ENCODE measurements around the gene NANS.
"Not testable (repeated sequence)": the region's sequence is repeated elsewhere in the genome, so short reads cannot be mapped to it uniquely, and the experiment has no call there.

NANS gene

DNA sequence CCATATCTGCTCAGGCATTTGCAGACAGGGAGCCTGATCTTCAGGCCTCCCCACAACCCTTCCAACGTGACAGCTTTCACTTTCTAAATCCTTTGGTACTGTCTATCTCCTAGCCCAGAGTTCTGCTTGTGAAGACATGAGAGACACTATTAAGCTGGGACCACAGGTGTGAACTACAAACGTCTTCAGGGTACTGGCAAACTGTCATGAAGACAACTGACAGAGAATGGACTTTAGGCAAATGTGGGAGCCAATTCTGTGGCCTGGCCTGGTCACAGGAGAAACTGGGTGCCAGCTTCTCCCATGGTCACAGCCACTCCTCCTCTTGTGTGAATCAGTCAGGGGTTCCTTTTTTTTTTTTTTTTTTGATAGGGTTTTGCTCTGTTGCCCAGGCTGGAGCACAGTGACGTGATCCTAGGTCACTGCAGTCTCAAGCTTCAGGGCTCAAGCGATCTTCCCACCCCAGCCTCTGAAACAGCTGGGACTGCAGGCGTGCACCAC is 52.0 kb downstream of the NANS start:
- Histone ChIP-seq H4K8ac (ENCODE audit: low read length) (no peak overlapping the region), H3K27ac (ENCODE audit: low read length, poor library complexity, severe bottlenecking) (no peak overlapping the region), H3K9ac (ENCODE audit: low read length) (no peak overlapping the region), H3K36me3 (ENCODE audit: control insufficient read depth in 1 of 2, insufficient read depth in 2 of 2, low read depth in 1 of 2, low read length in 2 of 2) (no peaks in the 10 kb centered on the region), H2AFZ (ENCODE audit: low read depth, low read length) (no peak overlapping the region), H2BK5ac (ENCODE audit: low read depth, low read length, poor library complexity, severe bottlenecking) (no peak overlapping the region), H2BK15ac (ENCODE audit: low read depth, poor library complexity, severe bottlenecking) (no peak overlapping the region), H3K79me1 (replicated peaks; ENCODE audit: low read length, poor library complexity, severe bottlenecking) (no peaks in the 10 kb centered on the region), H3K18ac (ENCODE audit: low read depth in 1 of 2, low read length in 2 of 2) (no peak overlapping the region), H3K4ac (ENCODE audit: low read depth in 1 of 2, low read length in 2 of 2) (no peak overlapping the region), H2AK5ac (ENCODE audit: low read length, severe bottlenecking) (no peak overlapping the region), H3K4me3 (ENCODE audit: insufficient read depth in 1 of 2, low read depth in 1 of 2, low read length in 2 of 2) (no peak overlapping the region), H3K4me2 (ENCODE audit: low read length, poor library complexity, severe bottlenecking) (no peak overlapping the region), H2BK12ac (ENCODE audit: low read length in 2 of 2) (no peak overlapping the region), H3K23ac (ENCODE audit: low read length in 2 of 2) (no peak overlapping the region), H2BK120ac (ENCODE audit: low read depth, low read length) (no peak overlapping the region), H3K27me3 (ENCODE audit: control insufficient read depth in 1 of 2, insufficient read depth in 1 of 2, low read length in 2 of 2) (no peaks in the 10 kb centered on the region), H3K9me3 (ENCODE audit: control insufficient read depth, low read length) (no peaks in the 10 kb centered on the region), H4K91ac (ENCODE audit: low read length) (no peak overlapping the region), H3K14ac (ENCODE audit: low read length in 2 of 2) (no peak overlapping the region), H3K4me1 (ENCODE audit: control insufficient read depth, insufficient read depth, low read depth, low read length) (no peaks in the 10 kb centered on the region)
- DNase-seq: no peak
- WGBS: 82% methylated on average over 2 of the region's 5 CpGs

DNA sequence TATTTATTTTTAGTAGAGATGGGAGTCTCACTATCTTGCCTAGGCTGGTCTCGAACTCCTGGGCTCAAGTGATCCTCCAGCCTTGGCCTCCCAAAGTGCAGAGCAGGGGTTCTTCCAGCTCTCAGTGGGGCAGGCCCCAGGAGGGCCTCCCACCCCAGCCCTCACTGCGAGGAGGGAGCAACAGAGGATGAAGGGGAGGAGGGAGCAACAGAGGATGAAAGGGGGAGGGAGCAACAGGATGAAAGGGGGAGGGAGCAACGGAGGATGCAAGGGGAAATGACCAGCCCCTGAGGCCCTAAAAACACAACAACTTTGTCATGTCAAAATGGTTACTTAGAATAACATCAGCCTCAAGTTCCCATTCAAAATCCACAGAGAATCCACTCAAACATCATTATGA is 52.5 kb downstream of the NANS start:
- Histone ChIP-seq H3K4me3 (ENCODE audit: insufficient read depth in 1 of 2, low read depth in 1 of 2, low read length in 2 of 2) (no peak overlapping the region), H2AK5ac (ENCODE audit: low read length, severe bottlenecking) (no peak overlapping the region), H3K27ac (ENCODE audit: low read length, poor library complexity, severe bottlenecking) (no peak overlapping the region), H3K79me1 (replicated peaks; ENCODE audit: low read length, poor library complexity, severe bottlenecking) (no peaks in the 10 kb centered on the region), H3K4me2 (ENCODE audit: low read length, poor library complexity, severe bottlenecking) (no peak overlapping the region), H3K4ac (ENCODE audit: low read depth in 1 of 2, low read length in 2 of 2) (no peak overlapping the region), H4K8ac (ENCODE audit: low read length) (no peak overlapping the region), H3K4me1 (ENCODE audit: control insufficient read depth, insufficient read depth, low read depth, low read length) (no peaks in the 10 kb centered on the region), H3K36me3 (ENCODE audit: control insufficient read depth in 1 of 2, insufficient read depth in 2 of 2, low read depth in 1 of 2, low read length in 2 of 2) (no peaks in the 10 kb centered on the region), H2BK12ac (ENCODE audit: low read length in 2 of 2) (no peak overlapping the region), H3K23ac (ENCODE audit: low read length in 2 of 2) (no peak overlapping the region), H2BK120ac (ENCODE audit: low read depth, low read length) (no peak overlapping the region), H2BK5ac (ENCODE audit: low read depth, low read length, poor library complexity, severe bottlenecking) (no peak overlapping the region), H2BK15ac (ENCODE audit: low read depth, poor library complexity, severe bottlenecking) (no peak overlapping the region), H2AFZ (ENCODE audit: low read depth, low read length) (no peak overlapping the region), H3K9ac (ENCODE audit: low read length) (no peak overlapping the region), H4K91ac (ENCODE audit: low read length) (no peak overlapping the region), H3K9me3 (ENCODE audit: control insufficient read depth, low read length) (no peaks in the 10 kb centered on the region), H3K18ac (ENCODE audit: low read depth in 1 of 2, low read length in 2 of 2) (no peak overlapping the region), H3K14ac (ENCODE audit: low read length in 2 of 2) (no peak overlapping the region), H3K27me3 (ENCODE audit: control insufficient read depth in 1 of 2, insufficient read depth in 1 of 2, low read length in 2 of 2) (no peaks in the 10 kb centered on the region)
- WGBS: 97% methylated on average over 2 of the region's 3 CpGs
- no peak for DNase-seq

DNA sequence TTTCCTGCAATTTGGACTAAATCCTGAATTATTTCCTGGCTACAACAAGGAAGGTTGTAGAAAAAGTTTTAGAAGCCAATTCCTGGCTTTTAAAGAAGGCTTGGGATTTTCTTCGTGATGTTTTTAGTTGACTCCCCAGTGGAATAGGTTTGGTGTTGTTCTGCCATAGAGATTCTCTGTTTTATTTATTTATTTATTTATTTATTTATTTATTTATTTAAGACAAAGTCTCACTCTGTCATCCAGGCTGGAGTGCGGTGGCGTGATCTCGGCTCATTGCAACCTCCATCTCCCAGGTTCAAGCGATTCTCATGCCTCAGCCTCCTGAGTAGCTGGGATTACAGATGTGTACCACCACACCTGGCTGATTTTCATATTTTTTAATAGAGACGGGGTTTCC is 60.6 kb downstream of the NANS start:
- peaks cover 0 to 11% of the 10 kb centered on the region in 2 experiments for H3K27me3 ChIP-seq (ENCODE audit: control insufficient read depth in 1 of 2, insufficient read depth in 1 of 2, low read length in 2 of 2)
- H3K4me1 ChIP-seq (ENCODE audit: control insufficient read depth, insufficient read depth, low read depth, low read length): not testable (repeated sequence)

DNA sequence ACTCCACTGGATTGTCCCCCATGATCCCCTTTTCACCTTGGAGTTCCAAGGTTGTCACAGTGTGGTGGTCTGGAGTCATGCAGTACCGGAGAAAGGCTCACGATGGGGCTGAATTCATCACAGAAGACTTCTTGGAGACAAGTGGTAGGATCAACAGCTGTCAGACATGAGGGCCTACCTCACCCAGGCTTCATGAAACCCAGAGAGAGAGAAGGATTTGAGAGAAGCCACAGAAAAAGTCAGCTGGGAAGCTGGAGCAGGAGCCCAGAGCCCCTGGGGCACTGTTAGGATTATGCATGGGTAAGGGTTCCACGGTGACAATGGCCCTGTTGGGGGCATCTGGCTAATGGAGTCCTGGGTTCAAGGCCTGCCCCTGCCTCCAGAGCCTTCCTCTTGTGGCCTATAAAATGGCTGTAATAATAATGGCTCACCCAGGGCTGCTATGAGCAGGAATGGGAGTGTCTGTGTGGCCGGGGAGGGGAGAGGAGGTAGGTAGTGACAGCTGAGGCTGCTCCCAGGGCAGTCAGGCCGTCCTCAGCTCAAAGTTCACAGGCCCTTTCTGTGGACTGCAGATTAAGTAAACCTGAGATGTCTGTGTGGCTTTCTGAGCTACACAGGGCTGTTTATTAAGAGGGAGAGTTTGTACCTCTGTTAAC is 61.6 kb downstream of the NANS start:
- Histone ChIP-seq H3K27me3 (ENCODE audit: control insufficient read depth in 1 of 2, insufficient read depth in 1 of 2, low read length in 2 of 2) (peaks cover 0 to 19% of the 10 kb centered on the region in 2 experiments), H3K4me3 (ENCODE audit: insufficient read depth in 1 of 2, low read depth in 1 of 2, low read length in 2 of 2) (peak overlapping the region in 1 of 2 experiments; percentile 79), H2AFZ (ENCODE audit: low read depth, low read length) (peak overlapping the region; percentile 96), H3K4me2 (ENCODE audit: low read length, poor library complexity, severe bottlenecking) (peak overlapping the region; percentile 96), H2BK120ac (ENCODE audit: low read depth, low read length) (no peak overlapping the region), H3K79me1 (replicated peaks; ENCODE audit: low read length, poor library complexity, severe bottlenecking) (no peaks in the 10 kb centered on the region), H3K23ac (ENCODE audit: low read length in 2 of 2) (no peak overlapping the region), H3K9me3 (ENCODE audit: control insufficient read depth, low read length) (no peaks in the 10 kb centered on the region), H3K27ac (ENCODE audit: low read length, poor library complexity, severe bottlenecking) (no peak overlapping the region), H2BK15ac (ENCODE audit: low read depth, poor library complexity, severe bottlenecking) (no peak overlapping the region), H2BK12ac (ENCODE audit: low read length in 2 of 2) (no peak overlapping the region), H3K18ac (ENCODE audit: low read depth in 1 of 2, low read length in 2 of 2) (no peak overlapping the region), H3K14ac (ENCODE audit: low read length in 2 of 2) (no peak overlapping the region), H3K4ac (ENCODE audit: low read depth in 1 of 2, low read length in 2 of 2) (no peak overlapping the region), H2BK5ac (ENCODE audit: low read depth, low read length, poor library complexity, severe bottlenecking) (no peak overlapping the region), H3K9ac (ENCODE audit: low read length) (no peak overlapping the region), H3K36me3 (ENCODE audit: control insufficient read depth in 1 of 2, insufficient read depth in 2 of 2, low read depth in 1 of 2, low read length in 2 of 2) (no peaks in the 10 kb centered on the region), H2AK5ac (ENCODE audit: low read length, severe bottlenecking) (no peak overlapping the region), H3K4me1 (ENCODE audit: control insufficient read depth, insufficient read depth, low read depth, low read length) (peaks cover 7% of the 10 kb centered on the region), H4K8ac (ENCODE audit: low read length) (peak overlapping the region; percentile 88), H4K91ac (ENCODE audit: low read length) (no peak overlapping the region)
- DNase-seq: peak; percentile 40
- 62% methylated on average over 5 of the region's 5 CpGs for WGBS

More for the DNA sequence above, 60.6 kb downstream of the NANS start:
- H4K8ac ChIP-seq (ENCODE audit: low read length); H3K4me3 ChIP-seq (ENCODE audit: insufficient read depth in 1 of 2, low read depth in 1 of 2, low read length in 2 of 2); H3K14ac ChIP-seq (ENCODE audit: low read length in 2 of 2); H3K18ac ChIP-seq (ENCODE audit: low read depth in 1 of 2, low read length in 2 of 2); H3K23ac ChIP-seq (ENCODE audit: low read length in 2 of 2); H4K91ac ChIP-seq (ENCODE audit: low read length); H3K9me3 ChIP-seq (ENCODE audit: control insufficient read depth, low read length); H3K27ac ChIP-seq (ENCODE audit: low read length, poor library complexity, severe bottlenecking); H3K4ac ChIP-seq (ENCODE audit: low read depth in 1 of 2, low read length in 2 of 2); DNase-seq; H2BK120ac ChIP-seq (ENCODE audit: low read depth, low read length); H2BK12ac ChIP-seq (ENCODE audit: low read length in 2 of 2); H3K36me3 ChIP-seq (ENCODE audit: control insufficient read depth in 1 of 2, insufficient read depth in 2 of 2, low read depth in 1 of 2, low read length in 2 of 2); H3K4me2 ChIP-seq (ENCODE audit: low read length, poor library complexity, severe bottlenecking); H2BK15ac ChIP-seq (ENCODE audit: low read depth, poor library complexity, severe bottlenecking); H3K9ac ChIP-seq (ENCODE audit: low read length); H2AK5ac ChIP-seq (ENCODE audit: low read length, severe bottlenecking); H2BK5ac ChIP-seq (ENCODE audit: low read depth, low read length, poor library complexity, severe bottlenecking); H2AFZ ChIP-seq (ENCODE audit: low read depth, low read length); H3K79me1 ChIP-seq (replicated peaks; ENCODE audit: low read length, poor library complexity, severe bottlenecking): not testable (repeated sequence)
- 98% methylated on average over 6 of the region's 6 CpGs for WGBS
